Coronary artery (tissue), 2 donors: ENCODE data around the gene ORAI3.

Experiments
- DNase-seq: peaks from one replicate; pipeline ENCODE4 v3.0.0-alpha.2; 2017; ENCODE audit warnings: low spot score
- H3K27ac ChIP-seq, 2 donors: fragments of 200-600 bp; sonication (generic); one replicate each; pipeline ENCODE4 v1.5.1; 2016 to 2019
- H3K4me3 ChIP-seq: fragments of 200-600 bp; sonication (generic); 2 replicates; pipeline ENCODE4 v1.5.1; 2016; ENCODE audit warnings: mild to moderate bottlenecking, moderate library complexity
- CTCF ChIP-seq: fragments of 200-600 bp; sonication (generic); IDR thresholded peaks from one replicate; pipeline ENCODE4 v1.5.1; 2019; ENCODE audit warnings: antibody characterized with exemption

ORAI3 gene

GRCh38 chr16:30998852-30999761 lies 50.2 kb downstream of the ORAI3 start:
- no peak for TF ChIP-seq CTCF
- H3K27ac ChIP-seq: peak overlapping the region in 1 of 2 donors; percentile 19
- DNase-seq: no peak
- H3K4me3 ChIP-seq: no peak overlapping the region

- no peak for DNase-seq
- TF ChIP-seq CTCF: no peak
- Histone ChIP-seq H3K27ac (no peak overlapping the region), H3K4me3 (no peak overlapping the region)
Observed at GRCh38 chr16:31000671-31001382, 52.0 kb downstream of the ORAI3 start.

GRCh38 chr16:31001507-31002249 lies 52.8 kb downstream of the ORAI3 start:
- TF ChIP-seq CTCF: no peak
- Histone ChIP-seq H3K27ac (no peak overlapping the region), H3K4me3 (no peak overlapping the region)
- DNase-seq: no peak

- Histone ChIP-seq H3K4me3 (no peak overlapping the region), H3K27ac (no peak overlapping the region)
- TF ChIP-seq CTCF: no peak
- no peak for DNase-seq
Observed at GRCh38 chr16:31002250-31002700, 53.4 kb downstream of the ORAI3 start.

- no peak for DNase-seq
- Histone ChIP-seq H3K4me3 (no peak overlapping the region), H3K27ac (no peak overlapping the region)
- no peak for TF ChIP-seq CTCF
Observed at GRCh38 chr16:31002862-31003341, 54.0 kb downstream of the ORAI3 start.

GRCh38 chr16:31003744-31004143 lies 54.9 kb downstream of the ORAI3 start:
- Histone ChIP-seq H3K27ac (no peak overlapping the region), H3K4me3 (no peak overlapping the region)
- TF ChIP-seq CTCF: no peak
- no peak for DNase-seq
